ENCODE data around the gene CALCA.

CALCA gene

GRCh38 chr11:14942745-14943144 is 29.4 kb downstream of the CALCA start:
- no peak for DNase-seq

DNA sequence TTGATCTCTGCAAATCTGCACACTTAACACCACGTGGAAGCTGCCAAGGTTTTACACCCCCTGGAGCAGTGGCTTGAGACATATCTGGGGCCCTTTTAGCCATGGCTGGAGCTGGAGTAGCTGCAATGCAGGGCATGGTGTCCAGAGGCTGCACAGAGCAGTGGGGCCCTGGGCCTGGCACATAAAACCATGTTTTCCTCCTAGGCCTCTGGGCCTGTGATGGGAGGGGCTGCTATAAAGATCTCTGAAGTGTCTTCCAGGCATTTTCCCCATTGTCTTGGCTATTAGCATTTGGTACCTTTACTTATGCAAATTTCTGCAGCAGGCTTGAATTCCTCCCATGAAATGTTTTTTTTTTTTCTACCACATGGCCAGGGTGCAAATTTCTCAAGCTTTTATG is 33.2 kb downstream of the CALCA start:
- DNase-seq: no peak

- DNase-seq: no peak
Measured at GRCh38 chr11:14934641-14935351, 37.4 kb downstream of the CALCA start.

GRCh38 chr11:14932447-14932846 is 39.7 kb downstream of the CALCA start:
- DNase-seq: no peak

- no peak for DNase-seq
Measured at GRCh38 chr11:14930369-14930768, 41.8 kb downstream of the CALCA start.

DNA sequence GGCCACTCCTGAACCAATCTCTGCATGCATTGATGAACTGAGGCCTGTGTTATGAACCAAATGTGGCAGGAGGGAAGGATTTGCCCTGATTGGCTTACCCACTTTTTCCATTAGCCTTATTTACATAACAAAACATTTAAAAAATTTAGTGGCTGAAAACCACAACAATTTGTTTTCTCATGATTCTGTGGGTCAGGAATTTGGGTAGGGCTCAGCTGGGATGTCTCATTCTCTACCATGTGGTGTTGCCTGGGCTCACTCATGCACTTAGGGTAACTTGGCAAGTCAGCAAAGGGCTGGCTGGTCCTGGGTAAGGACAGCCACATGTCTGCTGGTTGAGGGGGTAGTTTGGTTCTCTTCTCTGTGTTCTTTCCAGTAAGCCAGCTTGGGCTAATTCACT is 45.0 kb downstream of the CALCA start:
- no peak for DNase-seq

DNA sequence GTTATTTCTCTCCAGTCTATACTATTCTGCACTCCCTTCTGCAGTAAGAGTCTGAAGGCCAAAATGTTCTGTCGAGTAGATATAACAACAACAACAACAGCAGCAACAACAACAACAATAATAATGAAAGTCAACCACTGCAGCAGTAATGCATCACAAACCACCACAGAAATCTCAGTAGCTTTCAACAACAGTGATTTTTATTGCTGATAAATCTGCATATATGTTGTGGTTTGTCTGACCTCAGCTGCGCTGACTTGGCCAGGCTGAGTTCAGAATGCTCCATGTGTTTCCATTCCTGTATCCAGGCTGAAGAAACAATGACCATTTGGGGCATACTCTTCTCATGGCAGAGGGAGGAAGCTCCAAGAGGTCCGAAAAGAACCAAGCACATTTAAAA is 47.8 kb downstream of the CALCA start:
- no peak for DNase-seq
